MV-4-11 (cell line): ENCODE data around the gene FTO.
A peak's percentile ranks its signal among the peaks of the same experiment; 100 is the strongest.

ENCODE experiments used
- DNase-seq: peaks from one replicate; lab custom pipeline; 2025; lab: John Stamatoyannopoulos, UW

Gene FTO

DNA sequence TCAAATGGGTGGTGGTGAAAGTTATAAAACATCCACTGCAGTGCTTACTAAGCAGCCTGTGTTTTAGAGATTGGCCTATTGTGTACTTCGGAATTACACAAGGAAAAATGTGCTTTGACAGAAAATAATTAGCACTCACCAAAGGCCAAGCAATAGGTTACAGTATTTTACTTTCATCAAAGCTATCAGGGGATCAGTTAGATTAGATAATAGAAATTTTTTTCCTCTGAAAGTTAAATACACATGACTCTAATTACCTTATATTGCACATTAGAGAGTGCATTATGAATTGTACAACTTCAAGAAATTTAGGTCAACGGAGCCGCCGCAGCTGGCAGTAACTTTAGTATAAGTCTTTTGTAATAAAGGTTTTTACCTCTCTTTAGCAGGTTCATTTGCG is 232.6 kb downstream of the FTO start:
- no peak for DNase-seq

DNA sequence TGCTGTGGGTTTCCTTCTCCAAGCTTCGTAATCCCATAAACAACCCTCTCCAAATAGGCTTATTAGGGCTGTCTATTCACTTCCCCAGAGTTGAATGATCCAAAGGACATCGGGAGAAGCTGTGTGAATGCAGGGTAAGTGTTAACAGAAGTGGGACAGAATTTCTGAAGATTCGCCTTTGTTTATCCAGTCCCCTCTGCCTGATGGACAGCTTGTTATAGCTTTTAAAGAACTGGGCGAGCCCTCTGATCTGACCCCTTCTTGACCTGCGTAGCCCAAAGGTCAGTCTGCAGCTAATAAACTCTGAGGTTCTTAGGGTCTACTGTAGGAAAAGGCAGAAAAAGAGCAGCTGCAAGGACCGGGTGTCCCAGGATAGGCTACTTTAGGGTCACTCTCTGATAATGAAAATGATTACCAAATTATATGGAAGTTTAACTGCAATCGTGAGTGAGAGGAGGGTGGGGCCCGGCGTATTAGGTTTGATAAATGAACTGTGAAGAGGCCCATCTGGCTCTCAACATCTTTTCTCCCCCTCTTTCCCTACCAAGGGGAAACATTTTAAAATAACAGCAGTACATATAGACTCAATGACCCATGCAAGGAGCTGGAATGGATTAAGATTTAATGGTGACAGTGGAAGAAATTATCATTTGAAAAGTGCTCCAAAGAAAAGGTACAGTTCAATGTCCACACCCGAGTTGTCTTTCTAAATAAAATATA is 233.4 kb downstream of the FTO start:
- no peak for DNase-seq

DNA sequence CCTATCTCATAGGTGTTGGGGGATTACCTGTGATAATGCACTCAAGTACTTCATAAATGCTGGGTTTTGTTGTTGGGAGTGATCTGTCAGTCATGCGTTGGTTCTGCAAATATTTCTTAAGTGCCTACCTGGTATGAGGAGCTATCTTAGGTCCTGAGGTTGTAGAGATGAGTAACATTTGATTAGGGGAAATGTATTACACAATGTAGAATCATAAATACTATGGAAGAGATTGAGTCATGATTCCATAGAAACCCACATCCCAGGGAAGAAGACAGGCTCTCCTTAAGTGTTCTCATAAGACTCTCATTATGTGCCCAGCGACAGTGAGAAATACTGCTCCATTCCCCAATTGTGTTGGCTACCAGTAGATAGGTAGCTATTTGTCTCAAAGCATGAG is 240.1 kb downstream of the FTO start:
- no peak for DNase-seq

DNA sequence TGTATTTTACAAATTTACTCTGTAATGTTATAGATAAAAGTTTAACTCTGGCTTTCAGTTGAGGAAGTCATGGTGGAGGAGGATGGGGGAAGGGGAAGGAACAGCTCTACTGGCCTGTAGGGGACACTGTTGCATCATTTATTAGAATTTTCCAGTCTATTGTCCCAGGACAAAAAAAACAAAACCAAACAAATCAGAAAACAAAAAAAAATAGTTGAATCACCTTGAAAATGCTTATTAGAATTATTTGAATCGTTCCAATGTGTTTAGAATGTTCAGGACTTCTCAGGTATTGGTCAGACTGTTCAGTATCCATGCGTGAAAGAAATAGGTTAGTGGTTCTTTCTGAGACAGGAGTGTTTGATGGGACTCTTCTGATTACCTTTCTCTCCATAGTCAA is 242.0 kb downstream of the FTO start:
- peak; percentile 60 for DNase-seq

DNA sequence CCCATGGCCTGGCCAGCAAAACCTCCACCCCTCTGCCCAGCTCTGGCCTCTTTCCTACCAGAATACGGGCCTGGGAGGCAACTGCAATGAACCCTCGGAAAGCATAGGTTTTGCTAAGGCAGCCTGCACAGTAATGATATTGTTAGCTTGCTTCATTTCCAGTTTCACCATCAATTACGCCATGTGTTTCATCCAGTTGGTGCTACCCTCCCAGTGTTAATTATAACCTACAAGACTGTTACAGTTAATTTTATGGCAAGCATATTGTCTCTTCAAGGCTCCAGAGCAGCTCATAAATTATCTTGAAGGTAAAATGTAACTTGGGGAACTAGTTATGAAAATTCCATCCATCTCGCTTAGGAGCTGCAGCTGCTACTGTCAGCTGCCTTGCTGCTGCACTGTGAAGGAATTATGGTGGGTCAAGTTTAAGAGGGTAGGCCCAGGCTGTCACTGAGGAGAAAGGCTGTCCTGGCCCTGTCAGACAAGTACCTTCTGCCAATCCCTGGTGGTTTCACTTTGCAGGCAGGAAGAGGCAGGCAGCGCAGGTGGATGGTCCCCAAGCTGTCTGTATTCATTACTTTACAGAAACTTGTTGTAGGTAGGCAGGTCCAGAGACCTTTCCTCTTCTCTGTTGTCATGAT is 242.9 kb downstream of the FTO start:
- peak; percentile 86 for DNase-seq

DNA sequence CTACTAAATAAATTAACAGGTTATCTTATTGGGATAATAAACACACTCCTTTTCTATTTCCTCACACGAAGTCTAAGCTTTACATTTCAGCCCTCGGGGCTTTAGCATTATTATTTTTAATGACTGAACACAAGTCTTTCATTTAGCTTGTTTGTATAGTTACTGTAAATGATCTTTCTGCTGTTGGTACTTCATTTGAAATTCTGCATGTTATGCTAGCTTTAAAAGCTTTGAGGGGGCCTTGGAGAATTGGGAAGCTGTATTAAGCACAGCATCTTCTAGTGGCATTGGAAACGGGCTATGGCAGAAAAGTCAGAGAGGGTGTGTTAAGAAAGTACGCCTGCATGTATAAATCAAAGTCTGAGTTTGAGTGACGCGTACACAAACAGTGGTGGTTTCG is 243.7 kb downstream of the FTO start:
- no peak for DNase-seq

DNA sequence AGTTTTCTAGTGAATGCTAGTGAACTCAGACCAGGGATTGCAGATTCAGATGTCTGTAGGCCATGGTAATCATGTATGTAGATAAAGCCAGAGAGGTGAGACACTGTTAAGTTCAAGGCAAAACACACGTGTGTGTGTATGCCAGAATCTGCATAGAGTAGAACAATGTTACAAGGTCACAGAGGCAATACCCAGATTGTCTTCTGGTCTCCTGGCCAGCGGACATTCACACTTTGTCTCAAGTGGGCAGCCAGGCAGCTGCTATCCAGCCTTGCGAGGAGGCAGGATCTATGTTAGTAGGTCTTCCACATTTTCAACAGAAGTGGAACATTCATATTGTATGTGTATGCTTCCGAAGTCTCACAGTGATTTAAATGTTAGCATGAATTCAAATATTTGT is 244.4 kb downstream of the FTO start:
- DNase-seq = no peak

DNA sequence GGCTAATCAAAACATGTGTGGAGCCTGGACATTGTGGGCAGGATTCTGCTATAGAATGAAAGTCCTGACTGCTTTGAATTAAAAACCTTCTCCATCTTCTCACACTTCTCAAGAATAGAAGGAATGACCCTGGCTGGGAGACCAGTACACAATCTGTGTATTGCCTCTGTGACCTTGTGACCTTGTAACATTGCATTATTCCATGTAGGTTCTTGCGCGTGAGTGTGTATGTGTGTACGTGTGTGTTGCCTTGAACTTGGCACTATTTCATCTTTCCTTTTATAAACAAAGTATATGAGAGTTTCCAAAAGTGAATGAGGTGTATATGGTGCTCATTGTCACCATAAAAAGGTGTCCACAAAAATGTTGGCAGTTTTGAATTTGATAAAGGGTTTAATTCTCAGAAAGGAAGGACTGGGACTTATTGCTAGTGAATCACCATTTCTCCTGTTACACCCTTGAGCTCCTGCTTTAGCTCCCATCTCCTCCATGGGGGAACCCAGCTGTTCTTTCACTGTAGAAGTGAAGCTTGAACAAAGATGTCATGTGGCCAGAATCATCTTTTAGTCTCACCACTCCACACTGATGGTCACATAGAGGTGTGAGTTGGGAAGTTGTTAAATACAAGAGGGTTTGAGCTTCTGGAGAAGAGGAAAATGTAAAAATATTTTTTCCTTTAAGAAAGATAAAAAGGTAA is 244.9 kb downstream of the FTO start:
- DNase-seq = no peak

DNA sequence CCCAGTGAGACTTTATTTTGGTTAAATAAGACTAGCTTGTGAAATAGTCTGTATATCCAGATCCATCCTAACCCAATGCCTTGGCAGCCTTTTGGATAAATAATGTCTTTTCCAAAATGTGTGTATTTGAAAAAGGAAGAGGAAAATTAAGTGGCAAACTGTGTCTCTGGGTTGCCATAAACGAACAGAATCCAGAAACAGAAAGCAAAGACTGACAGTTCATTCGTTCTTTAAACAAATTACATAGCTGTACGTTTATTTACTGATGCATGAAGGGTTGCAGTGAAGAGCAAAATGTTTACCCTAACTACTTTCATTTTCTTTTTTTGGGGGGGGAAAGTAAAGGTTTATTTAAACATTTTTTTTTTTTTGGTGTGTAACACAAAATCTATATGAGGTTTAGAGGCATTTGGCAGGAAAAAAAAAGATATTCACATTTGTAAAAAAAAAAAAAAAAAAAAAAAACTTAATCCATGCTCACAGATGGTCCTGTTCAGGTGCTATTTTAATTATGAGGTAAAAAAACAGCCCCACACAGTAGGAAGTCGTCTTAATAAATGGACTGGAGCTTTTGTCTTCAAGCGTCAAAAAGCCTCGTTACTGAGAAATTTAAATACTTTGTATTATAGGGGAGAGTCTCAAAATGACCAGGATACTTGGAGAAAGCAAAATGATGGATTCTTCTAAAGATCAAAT is 245.9 kb downstream of the FTO start:
- no peak for DNase-seq

DNA sequence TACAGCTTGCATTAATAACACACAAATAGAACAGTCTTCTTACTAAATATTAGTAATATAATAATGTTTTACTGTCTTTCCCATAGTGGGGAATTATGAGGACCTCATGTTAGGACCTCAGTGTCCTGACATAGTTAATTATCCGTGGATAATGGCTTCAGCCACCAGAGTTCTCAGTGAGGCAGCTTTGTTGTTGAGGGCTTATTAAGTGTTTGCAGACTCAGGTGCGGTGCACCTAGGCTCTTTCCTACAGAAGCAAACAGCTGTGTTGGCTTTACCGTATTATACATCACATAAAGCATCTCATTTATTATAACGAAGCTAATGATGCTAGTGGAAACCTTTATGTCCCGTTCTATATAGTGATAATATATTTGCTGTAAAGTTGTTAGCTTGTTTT is 246.7 kb downstream of the FTO start:
- no peak for DNase-seq

DNA sequence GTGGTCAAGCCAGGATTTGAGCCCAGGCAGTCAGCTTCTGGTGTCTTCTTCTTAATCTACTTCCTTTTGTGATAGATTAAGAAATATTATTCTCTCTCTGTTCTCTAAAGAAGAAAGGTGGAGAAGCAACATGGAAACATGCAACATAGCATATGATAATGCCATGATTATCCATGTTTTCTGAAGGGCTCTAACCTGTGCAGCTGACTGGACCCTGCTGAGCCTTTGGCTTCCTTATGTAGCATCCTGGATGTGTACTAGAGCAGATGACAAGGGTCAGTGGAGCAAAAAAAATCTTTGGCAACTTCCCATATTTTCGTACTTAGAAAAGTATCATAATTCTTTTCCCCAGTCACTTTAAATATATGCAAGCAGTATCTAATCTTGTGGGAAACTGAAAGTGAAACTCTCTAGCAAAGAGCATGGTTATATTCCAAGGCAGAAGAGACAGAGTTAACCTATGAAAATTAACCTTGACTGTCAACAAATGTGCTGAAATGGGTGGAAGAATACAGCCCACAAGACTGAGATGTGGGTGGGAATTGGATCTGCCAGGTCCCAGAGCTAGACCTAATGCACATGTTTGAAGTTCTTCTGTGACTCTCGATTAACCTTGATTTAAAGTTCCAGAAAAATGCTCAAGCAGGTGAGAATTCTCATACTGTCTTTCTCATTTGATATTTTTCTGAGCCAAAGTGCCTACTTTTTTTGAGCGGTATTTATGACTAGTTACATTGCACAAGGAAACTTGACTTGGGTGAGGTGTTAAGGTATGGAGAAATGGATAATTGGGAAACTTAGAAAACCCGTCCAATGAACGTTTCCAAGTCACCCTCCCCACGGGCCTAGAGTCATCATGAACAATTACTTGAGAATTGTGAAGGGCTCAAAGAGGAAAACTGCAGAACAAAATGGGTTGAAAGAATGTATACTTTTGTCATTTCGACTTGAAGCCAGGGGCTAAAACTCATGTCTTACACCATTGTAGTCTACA is 248.6 kb downstream of the FTO start:
- peak; percentile 79 for DNase-seq

DNA sequence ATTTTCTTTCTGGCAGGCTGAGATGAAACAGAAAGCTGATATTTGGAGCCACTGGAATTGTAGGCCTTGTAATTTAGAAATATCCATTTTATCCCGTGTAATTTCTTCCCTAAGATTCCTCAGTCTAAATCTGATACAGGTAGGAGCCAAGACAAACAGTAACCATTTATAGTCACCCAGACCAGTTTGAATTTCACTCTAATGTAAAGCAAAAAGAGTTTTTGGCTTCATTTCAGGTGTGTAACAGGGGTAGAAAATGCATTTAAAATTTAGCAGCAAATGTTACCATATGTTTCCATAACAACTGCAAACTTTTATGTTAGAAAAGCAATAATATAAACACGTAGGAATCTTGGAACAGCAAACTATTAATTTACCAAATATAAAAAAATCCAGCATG is 249.4 kb downstream of the FTO start:
- DNase-seq = no peak

DNA sequence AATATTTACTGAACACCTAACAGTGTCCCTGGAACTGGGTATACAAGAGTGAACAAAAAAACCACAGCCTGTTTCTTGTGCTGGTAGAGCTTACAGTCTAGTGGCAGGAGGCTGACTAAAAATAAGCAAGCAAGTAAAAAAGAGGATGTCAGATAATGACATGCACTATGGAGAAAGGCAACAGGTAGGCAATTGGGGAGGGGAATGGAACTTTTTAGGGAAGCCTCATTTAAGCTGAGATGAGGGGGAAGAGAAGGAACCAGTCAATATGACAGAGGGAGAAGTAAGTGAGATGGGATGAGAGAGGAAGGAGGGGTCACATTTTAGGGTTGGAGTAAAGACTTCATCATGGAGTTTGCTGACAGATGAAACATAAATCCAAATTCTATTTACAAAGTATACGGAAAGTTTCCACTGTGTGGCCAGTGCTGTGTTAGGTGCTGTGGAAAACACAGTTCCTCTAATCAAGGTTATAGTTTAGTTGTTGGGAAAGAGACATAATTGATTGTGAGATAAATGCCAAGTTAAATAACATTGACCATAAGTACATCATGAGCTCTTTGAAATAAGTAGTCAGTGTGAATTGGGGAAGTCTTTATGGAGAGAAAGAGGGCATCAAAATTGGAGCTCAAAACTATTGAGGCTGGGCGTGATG is 251.4 kb downstream of the FTO start:
- peak; percentile 36 for DNase-seq

DNA sequence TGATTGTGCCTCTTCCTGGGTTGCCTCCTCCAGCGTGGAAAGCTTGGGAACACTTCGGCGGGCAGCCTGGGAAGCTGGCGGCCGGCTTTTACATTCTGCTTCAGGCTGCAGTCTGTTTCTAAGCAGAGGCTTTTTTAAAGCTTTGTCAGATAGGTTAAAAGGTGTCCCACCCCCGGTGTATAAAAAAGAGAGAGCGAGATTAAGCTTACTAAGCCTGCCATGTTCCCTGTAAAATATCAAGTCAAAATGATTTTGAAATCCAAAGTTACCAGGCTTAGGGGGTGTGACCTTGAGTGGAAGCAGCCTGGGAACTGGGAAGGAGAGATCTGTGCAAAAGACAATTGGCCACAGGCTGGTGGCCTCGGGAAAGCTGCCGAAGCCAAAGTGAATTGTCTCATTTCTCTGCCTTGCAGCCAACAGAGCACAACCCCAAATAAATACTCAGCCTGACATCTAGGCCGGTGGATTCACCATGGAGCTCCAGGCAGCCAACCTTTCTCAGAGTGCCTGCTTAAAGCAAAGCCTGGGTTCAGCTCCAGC is 254.5 kb downstream of the FTO start:
- DNase-seq = no peak

DNA sequence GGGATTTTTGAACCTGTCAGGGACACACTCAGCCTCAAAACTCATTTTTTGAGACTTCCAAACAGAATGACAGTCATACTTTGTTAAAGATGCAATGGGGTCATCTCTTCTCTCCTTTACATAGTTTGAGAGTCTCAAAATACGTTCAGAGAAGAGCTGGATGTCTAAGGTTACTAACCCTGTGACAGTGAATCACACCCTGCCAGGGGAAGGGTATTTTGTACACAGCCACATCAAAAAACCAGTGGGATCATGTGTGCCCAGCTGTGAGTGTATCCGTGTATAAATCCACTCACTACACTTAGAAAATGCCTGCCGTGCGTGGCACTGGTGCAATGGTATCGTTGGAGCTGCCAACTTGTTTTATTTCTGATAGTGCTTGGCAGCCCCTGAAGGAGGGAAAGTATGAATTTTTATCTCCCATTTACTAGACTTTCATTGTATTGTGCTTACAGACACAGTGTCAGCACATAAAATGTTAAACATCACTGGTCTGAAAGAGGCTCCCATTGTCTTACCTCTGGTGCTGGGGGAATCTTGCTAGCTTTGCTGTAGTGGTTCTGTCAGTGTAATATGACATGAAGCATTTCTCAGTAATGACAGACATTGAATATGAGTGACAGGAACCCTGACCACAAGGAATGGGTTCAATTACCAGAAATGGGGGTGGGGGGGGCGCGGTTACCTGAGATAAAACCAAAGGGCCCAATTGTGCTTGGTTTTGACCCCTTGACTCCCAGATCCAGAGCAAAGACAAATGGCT is 256.3 kb downstream of the FTO start:
- no peak for DNase-seq

DNA sequence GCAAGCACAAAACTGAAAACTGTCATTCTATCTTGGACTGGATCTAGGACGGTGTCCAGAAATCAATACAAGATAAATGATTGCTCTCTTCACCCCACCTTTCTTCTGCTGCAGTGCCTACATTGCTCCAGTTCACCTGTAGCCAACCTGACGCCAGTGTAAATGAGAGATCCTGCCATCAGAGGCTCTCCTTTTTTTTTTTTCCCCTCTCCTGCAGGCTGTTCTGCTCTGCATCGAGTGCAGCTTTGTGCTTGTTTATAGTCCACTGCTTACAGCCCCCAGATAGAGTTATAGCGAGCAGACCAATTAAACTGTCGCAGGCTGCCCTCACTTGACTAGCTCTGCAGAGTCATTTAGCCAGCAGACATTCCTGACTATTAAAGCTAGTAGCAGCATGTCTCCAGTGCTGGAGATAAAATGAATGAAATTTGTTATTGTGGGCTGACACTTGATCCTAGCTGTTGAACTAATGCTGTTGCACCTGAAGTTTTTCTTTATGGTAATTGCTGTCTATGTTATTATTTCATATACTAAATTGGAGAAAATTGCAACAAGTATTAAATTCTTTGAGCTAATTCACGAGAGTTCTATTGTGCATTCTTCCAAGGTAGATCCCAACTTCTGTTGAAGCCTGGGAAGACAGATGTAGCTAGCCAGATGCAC is 257.1 kb downstream of the FTO start:
- DNase-seq = no peak

DNA sequence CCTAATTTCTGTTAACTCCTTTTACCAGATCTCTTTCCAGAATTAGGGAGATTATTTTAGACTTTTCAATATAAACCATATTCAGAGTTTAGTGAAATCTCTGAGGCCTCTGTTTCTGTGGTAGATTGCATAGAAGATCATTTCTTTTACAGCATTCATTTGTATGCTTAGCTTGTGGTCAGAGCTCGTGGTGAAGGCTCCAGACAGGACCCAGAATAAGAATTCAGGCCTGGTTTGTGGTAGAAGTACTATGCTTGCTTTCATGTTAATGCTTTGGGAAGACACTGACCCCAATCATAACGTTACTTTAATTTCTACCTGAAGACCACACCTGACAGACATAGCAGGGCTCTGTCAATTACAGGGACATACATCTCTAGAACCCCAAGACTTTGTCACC is 258.1 kb downstream of the FTO start:
- DNase-seq = no peak

DNA sequence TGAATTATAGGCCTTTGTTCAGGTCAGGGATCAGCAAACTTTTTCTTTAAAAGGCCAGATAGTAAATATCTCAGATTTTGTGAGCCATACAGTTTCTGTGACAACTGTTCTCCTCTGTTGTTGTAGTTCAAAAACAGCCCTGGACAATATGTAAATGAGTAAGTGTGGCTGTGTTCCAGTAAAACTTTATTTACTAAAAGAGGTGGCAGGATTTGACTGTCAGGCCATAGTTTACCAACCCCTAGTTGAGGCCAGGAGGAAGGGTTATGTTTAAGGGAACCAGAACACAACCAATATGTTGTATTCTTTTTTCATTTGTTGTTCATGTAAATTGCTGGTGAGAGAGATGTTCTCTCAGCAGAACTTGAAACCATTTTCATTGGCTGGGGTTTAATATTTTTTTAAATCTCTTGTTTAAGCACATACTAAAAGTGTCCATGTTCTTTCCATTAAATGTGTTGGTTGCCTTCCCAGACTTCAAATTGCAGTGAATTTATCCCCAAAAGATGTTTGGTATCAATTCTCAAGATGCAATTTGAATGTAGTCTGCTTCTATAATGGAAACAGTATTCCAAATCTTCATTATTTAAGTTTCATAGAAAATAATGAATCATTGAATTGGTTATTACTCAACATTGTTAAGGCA is 260.3 kb downstream of the FTO start:
- DNase-seq = no peak
